GM10248 (cell line): Measurements from ENCODE around the gene ADAP1.

Source experiments
- CTCF ChIA-PET: fragments of 300-600 bp; sonication (Branson Sonifier 250); formaldehyde crosslinking; extraction: SDS; loops from one replicate; lab custom pipeline; 2021; ENCODE audit warnings: antibody characterized with exemption; lab: Yijun Ruan, JAX
- POLR2A ChIA-PET: fragments of 350-650 bp; sonication (Branson Sonifier 250); formaldehyde crosslinking; extraction: SDS; loops from one replicate; lab custom pipeline; 2020; ENCODE audit warnings: antibody characterized with exemption; lab: Yijun Ruan, JAX
- DNase-seq: peaks from one replicate; pipeline ENCODE4 v3.0.0; 2012; ENCODE audit errors: extremely low spot score
- TF ChIP-seq, protein P1 (sequence below): IDR thresholded peaks from 2 replicates; pipeline ENCODE4 v1.5.1; 2012; ENCODE audit warnings: mild to moderate bottlenecking, low read depth; ENCODE audit errors: extremely low read depth, missing control alignments, control extremely low read depth

ADAP1 gene

DNA sequence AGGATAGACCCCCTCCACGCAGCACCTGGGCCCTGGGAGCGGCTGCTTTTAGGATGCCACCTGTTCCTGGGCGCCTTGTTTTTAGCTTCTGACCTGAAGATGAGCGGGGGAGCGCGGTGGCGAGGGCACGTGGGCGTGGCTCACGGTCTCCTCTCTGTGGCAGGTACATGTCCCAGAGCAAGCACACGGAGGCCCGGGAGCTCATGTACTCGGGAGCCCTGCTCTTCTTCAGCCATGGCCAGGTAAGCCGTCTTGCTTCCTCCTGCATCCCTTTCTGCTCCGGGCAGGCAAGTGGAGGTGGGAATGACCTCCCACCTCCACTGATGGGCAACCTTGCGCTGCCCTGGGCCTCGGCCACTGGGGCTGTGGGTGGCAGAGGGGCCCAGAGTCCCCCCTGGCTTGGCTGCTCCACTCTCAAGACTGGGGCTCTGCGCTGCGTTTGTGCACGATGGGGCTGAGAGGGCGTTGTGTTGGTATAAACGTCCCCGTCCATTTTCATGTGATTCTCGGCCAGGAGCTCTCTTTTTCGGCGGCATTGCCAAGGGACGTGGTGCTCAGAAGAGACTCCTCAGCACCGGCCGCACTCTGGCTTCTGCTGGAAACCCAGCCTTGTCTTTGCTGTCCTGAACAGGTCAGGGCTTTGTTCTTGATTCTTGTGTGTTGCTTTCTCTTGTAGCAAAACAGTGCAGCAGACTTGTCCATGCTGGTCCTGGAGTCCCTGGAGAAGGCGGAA lies 68.4 kb downstream of the ADAP1 start:
- TF ChIP-seq, protein P1, sequence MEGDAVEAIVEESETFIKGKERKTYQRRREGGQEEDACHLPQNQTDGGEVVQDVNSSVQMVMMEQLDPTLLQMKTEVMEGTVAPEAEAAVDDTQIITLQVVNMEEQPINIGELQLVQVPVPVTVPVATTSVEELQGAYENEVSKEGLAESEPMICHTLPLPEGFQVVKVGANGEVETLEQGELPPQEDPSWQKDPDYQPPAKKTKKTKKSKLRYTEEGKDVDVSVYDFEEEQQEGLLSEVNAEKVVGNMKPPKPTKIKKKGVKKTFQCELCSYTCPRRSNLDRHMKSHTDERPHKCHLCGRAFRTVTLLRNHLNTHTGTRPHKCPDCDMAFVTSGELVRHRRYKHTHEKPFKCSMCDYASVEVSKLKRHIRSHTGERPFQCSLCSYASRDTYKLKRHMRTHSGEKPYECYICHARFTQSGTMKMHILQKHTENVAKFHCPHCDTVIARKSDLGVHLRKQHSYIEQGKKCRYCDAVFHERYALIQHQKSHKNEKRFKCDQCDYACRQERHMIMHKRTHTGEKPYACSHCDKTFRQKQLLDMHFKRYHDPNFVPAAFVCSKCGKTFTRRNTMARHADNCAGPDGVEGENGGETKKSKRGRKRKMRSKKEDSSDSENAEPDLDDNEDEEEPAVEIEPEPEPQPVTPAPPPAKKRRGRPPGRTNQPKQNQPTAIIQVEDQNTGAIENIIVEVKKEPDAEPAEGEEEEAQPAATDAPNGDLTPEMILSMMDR, result no peak
- DNase-seq, result no peak
- CTCF ChIA-PET, result interaction anchor here (1.4 to 1.6 kb wide), 2 partner anchors 12 to 16 kb away, joined by 3 to 5 read pairs; no protein-coding TSS in a partner anchor
- POLR2A ChIA-PET, result no interaction called here

DNA sequence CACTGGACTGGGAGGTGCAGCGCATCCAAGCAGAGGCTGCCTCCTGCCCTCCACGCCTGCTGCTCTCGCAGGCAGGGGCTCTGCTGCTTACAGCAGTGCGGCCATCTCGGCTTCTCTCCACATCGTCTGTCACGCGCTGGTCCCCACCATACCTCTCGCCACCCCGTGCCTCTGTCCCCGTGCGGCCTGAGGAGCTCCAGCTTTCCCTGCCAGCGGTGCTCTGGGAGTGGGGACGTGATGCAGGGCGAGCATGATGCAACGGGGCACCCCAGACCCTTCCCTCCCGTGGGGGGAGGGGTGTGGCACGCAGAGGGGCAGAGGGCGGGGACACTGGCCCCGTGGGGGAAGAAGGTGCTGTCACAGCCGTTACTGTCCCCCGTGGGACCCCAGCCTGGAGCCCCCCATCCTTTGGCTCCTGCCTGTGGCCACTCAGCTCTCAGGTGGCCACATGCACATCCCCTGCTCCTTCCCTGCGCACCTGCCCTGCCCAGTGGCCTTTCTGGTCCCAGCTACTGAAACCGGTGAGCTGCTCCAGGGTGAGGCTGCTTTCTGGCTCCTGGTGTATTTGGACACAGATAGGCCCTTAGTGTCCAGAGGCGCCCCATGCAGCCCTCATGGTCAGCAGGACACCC lies 69.1 kb downstream of the ADAP1 start:
- CTCF ChIA-PET, result interaction anchor here (1.6 kb wide), 1 partner anchor 16 kb away, joined by 5 read pairs; no protein-coding TSS in a partner anchor
- TF ChIP-seq, protein P1, result no peak
- POLR2A ChIA-PET, result no interaction called here
- no peak for DNase-seq

DNA sequence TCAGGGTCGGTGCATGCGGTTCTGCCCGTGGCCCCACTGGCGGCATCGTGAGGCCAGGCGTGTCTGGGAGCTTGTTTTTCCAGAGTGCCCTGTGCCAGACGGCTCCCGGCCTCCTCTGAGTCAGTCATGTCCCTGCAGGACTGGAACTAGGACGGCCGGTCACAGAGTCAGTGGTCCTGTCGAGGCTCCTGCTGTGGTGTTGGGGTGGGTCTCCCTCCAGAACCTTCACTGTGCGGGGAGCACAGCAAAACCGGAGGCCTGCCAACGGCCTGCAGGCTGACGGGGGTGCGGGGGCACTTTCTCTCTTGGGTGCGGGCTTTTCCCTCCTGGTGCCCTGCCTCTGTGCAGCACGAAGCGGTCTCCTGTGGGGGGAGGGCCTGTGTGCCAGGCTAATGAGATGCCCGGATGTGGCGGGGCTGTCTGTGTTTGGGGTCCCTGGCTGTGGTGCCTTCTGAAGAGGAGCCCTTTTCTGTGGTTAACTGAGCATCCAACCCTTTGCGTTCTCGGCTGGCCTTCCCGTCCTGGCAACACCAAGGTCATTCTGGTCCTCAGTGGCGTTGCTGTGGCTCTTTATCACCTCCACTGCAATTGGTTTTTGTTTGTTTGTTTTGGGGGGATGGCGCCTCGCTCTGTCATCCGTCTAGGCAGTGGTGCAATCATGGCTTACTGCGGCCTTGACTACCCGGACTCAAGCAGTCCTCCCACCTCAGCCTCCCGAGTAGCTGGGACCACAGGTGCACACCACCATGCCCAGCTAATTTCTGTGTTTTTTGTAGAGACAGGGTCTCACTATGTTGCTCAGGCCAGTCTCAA lies 70.1 kb downstream of the ADAP1 start:
- no peak for DNase-seq
- ChIA-PET POLR2A (no interaction called here), CTCF (interaction anchor here (1.2 to 1.6 kb wide), 2 partner anchors 12 to 17 kb away, joined by 5 read pairs; no protein-coding TSS in a partner anchor)
- TF ChIP-seq, protein P1, result no peak

DNA sequence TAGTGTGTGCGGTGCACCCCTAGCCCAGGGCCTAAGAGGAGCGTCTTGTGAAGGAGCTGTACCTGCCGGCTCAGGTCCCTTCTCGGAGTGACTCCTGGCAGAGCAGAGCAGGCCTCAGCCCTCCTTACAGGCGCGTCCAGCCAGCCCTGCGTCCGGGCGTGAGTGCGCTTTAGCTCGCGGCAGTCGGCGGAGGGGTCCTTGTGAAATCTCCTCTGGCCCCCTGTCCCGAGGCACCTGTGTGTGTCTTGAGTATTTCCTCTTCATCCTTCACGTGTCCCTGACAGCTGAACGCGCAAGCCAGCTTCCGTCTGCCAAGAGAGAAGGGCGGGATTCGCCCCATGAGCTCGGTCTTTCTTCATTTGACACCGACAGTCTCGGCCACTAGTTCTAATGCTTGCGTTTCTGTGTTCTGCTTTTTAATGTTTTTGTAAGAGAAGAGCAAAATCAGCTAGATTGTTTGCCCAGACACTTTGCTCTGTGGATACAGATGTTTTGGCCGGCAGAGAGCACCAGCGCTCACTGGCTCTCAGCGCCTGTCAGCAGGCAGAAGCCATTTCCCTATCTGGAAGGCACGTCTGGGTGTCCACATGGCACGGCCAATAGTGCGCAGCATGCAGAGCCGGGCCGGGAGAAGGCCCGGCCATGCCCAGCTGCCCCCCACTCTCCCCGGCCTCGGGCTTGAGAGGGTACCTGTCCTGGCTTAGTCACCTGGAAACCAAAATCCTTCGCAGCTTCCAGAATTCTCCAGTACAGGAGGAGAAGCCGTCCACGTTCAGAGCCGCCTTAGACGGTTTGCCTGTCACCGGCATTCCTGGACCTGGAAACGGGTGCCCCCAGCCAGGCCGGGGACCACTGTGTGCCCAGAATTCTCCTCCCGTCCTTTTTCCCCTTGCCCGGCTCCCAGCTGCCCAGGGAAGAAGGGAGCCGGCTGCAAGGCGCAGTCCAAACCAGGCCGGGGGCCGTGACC lies 71.1 kb downstream of the ADAP1 start:
- CTCF ChIA-PET, result interaction anchor here (0.8 to 1.2 kb wide), 3 partner anchors 10 to 26 kb away, joined by 3 to 5 read pairs (median 3); no protein-coding TSS in a partner anchor
- POLR2A ChIA-PET, result no interaction called here
- DNase-seq, result no peak
- TF ChIP-seq, protein P1, result no peak

DNA sequence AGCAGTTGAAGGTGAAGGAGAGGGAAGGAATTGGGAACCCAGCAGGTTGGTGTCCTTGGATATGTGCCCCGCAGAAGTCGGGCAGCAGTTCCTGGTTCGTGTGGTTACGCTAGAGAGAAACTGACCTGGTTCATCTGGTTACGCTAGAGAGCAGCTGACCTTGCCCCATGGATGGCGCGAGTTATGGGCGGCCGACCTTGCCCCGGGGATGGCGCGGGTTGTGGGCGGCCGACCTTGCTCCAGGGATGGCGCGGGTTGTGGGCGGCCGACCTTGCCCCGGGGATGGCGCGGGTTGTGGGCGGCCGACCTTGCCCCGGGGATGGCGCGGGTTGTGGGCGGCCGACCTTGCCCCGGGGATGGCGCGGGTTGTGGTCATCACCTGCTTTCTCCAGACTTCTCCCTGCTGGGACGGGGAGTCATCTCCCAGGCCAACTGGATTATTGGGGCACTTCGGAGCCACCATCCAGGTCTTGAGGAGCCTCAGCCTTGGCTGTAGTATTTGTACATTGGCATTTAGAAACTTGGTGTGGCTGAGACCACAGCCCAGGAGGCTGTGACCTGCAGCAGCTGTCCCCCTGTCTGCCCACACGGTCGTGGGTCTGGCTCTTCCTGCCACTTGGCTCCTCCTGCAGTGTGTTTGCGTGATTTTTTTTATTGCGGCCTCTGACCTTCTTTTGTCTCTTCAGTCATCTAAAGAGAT lies 72.0 kb downstream of the ADAP1 start:
- TF ChIP-seq, protein P1, result no peak
- ChIA-PET POLR2A (no interaction called here), CTCF (interaction anchor here (1.2 kb wide), 2 partner anchors 9 to 10 kb away, joined by 3 to 5 read pairs; no protein-coding TSS in a partner anchor)
- DNase-seq, result no peak
